Muscle layer of duodenum (tissue), 2 donors: ENCODE measurements around the gene TMEM200A.
"Not testable (repeated sequence)": the region's sequence is repeated elsewhere in the genome, so short reads cannot be mapped to it uniquely, and the experiment has no call there.

ENCODE experiments used
- H3K27ac ChIP-seq: one replicate; pipeline ENCODE4 v1.7.0; 2013; ENCODE audit warnings: mild to moderate bottlenecking, low read length
- H3K27me3 ChIP-seq: one replicate; pipeline ENCODE4 v1.7.0; 2013; ENCODE audit warnings: low read depth, mild to moderate bottlenecking, control low read depth, low read length
- H3K36me3 ChIP-seq, 2 donors: one replicate each; pipeline ENCODE4 v1.7.0; 2013; ENCODE audit warnings: low read length in 2 of 2, control low read depth in 1 of 2, mild to moderate bottlenecking in 1 of 2; ENCODE audit not compliant: insufficient read depth in 2 of 2, control insufficient read depth in 1 of 2
- H3K4me1 ChIP-seq, 2 donors: one replicate each; pipeline ENCODE4 v1.7.0; 2013; ENCODE audit warnings: low read length in 2 of 2, mild to moderate bottlenecking in 2 of 2, control low read depth in 1 of 2, moderate library complexity in 1 of 2; ENCODE audit not compliant: insufficient read depth in 2 of 2, control insufficient read depth in 1 of 2
- H3K4me3 ChIP-seq, 2 donors: one replicate each; pipeline ENCODE4 v1.7.0; 2013; ENCODE audit warnings: low read length in 2 of 2, low read depth in 1 of 2, mild to moderate bottlenecking in 1 of 2
- H3K9me3 ChIP-seq, 2 donors: one replicate each; pipeline ENCODE4 v1.7.0; 2013; ENCODE audit warnings: low read length in 2 of 2, control low read depth in 1 of 2, mild to moderate bottlenecking in 1 of 2; ENCODE audit not compliant: control insufficient read depth in 1 of 2
- donor health status: healthy.

The TMEM200A gene

DNA sequence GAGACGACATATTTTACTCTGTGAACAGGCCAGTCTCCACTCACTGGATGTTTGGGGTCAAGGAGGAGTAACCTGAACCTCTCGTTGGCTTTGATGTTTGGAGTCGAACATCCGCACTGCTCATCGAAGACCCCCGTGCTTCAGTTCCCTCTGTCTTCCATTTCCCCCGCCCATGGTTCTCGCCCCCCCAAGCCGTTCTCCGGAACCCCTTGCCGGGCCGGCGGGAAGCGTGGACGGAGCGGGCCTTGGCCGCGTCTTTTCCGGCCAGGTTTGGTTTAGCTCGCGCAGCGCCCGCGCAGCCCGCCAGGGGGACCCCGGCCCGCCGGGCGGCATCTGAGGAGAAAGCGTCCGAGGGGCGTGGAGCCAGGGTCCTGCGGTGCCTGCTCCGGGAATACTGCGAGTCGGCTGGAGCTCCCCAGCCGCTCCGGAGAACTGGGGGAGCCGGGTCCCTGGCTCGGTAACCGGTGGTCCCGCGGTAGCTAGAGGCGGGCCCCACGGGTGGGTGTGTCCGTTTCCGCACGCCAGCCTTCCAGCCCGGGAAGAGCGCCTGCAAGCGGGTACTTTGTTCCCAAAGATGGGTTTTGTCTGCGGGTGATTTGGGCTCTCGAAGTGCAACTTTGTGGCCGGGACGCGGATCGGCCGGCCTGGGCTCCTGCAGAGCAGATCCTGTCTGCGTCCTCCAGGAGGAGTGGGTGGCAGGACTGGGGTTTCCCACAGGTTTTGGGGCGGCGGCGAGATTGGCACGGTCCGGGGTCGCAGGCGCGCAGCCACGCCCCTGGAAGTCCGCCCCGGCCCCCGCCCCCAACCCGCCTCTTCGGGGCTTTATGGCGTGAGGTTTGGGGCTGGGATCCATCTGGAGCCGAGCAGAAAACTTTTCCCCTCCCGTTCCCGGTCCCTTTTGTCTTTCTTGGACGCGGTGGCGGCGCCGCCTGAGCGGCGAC is at the start of gene TMEM200A:
TSS of gene TMEM200A (plus strand) at position 852 of the 941 bp plus-strand sequence. CDS start 74,406 bp downstream, outside the sequence.
- no peaks in the 10 kb centered on the region for H3K9me3 ChIP-seq
- H3K4me3 ChIP-seq, result peak within 1 kb of the TSS; percentile 53 to 82
- peaks cover 7% of the 10 kb centered on the region for H3K27me3 ChIP-seq
- no peaks in the 10 kb centered on the region for H3K36me3 ChIP-seq
- no peak within 1 kb of the TSS for H3K27ac ChIP-seq
- peaks cover 0 to 18% of the 10 kb centered on the region in 2 donors for H3K4me1 ChIP-seq

DNA sequence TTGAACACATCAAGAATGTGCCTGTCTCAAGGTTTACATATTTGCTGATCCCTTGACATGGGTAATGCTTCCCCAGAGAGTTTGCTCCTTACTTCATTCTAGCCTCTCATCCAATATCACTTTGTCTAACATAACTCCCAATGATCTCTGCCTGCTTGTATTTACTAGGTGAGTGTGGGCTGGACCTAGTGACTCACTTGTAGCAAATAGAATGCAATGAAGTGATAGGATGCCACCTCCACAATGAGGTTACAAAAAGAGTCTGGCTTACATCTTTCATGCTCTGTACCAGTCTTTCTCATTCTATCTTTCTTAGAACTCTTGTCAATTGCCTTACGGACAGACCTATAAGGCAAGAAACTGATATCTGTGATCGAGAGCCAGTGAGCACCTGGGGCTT is 44.9 kb upstream of the TMEM200A start:
- Histone ChIP-seq H3K9me3 (no peaks in the 10 kb centered on the region), H3K4me3 (no peak overlapping the region), H3K36me3 (no peaks in the 10 kb centered on the region), H3K27ac (no peak overlapping the region), H3K4me1 (no peaks in the 10 kb centered on the region), H3K27me3 (no peaks in the 10 kb centered on the region)

DNA sequence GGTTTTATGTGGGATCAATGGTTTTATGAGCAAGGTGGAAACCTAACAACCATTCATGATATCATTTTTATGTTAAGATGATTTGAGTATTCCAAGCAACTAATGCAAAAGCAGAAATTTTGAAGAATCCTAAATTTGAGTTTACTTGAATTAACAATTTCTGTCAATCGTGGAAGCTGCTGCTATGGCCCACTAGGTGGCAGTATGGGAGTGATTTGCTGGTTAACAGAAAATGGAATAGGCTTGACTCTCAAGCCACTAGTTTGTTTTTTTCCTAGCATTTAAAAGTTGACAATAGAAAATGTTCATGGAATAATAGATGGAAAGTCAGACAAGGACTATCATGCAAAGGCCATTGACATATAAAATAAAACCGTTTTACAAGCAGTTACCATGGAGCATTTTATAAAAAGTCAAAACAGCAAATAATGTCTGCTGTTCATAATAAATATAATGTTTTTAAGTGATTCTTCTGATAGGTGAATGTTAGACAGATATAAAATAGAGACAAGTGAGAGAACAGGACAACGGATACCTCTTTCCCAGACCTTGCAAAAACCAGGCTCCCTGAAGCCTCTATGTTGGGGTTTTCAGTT is 43.0 kb upstream of the TMEM200A start:
- Histone ChIP-seq H3K36me3 (no peaks in the 10 kb centered on the region), H3K27me3 (no peaks in the 10 kb centered on the region), H3K4me3 (no peak overlapping the region), H3K27ac (no peak overlapping the region), H3K9me3 (no peaks in the 10 kb centered on the region), H3K4me1 (no peaks in the 10 kb centered on the region)

DNA sequence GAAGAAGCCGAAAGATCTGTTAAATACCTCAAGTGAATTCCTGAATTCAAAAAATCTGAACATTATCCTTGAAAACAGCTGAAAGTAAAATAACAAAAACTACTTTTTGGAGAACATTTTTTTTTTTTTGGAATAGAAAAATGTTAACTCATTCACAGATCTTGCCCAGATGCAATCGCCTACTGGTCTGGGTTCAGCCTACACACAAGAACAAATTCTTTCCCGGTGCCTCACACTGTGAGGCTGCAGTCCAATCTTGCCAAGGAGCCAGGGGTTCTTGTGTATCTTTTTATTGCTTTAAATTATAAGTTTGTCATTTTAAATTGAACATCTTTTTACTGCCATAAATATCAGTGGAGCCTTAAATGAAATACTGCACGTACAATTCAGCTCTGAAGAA is 41.2 kb upstream of the TMEM200A start:
- Histone ChIP-seq H3K27me3 (no peaks in the 10 kb centered on the region), H3K4me3 (no peak overlapping the region), H3K4me1 (no peaks in the 10 kb centered on the region), H3K27ac (no peak overlapping the region), H3K36me3 (no peaks in the 10 kb centered on the region), H3K9me3 (no peaks in the 10 kb centered on the region)

GRCh38 chr6:130326496-130326895 is 39.3 kb upstream of the TMEM200A start:
- Histone ChIP-seq H3K4me1 (no peaks in the 10 kb centered on the region), H3K27me3 (no peaks in the 10 kb centered on the region), H3K36me3 (no peaks in the 10 kb centered on the region), H3K4me3 (no peak overlapping the region), H3K27ac (no peak overlapping the region), H3K9me3 (no peaks in the 10 kb centered on the region)

DNA sequence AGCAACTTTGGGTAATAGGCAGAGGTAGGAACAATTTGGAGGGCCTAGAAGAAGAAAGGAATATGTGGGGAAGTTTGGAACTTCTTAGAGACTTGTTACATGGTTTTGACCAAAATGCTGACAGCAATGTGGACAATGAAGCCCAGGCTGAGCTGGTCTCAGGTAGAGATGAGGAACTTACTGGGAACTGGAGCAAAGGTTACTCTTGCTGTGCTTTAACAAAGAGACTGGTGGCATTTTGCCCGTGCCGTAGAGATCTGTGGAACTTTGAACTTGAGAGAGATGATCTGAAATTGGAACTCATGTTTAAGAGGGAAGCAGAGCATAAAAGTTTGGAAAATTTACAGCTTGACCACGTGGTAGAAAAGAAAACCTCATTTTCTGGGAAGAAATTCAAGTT is 28.3 kb upstream of the TMEM200A start:
- no peaks in the 10 kb centered on the region for H3K4me1 ChIP-seq
- no peaks in the 10 kb centered on the region for H3K36me3 ChIP-seq
- H3K27me3 ChIP-seq, result no peaks in the 10 kb centered on the region
- H3K27ac ChIP-seq, result no peak overlapping the region
- H3K9me3 ChIP-seq, result no peaks in the 10 kb centered on the region
- H3K4me3 ChIP-seq, result no peak overlapping the region

DNA sequence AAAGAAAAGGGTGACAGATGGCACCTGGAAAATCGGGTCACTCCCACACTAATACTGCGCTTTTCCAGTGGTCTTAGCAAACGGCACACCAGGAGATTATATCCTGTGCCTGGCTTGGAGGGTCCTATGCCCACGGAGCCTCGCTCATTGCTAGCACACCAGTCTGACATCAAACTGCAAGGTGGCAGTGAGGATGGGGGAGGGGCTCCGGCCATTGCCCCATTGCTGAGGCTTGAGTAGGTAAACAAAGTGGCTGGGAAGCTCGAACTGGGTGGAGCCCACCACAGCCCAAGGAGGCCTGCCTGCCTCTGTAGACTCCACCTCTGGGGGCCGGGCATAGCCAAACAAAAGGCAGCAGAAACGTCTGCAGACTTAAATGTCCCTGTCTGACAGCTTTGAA is 19.5 kb upstream of the TMEM200A start:
- H3K4me3 ChIP-seq, H3K36me3 ChIP-seq, H3K4me1 ChIP-seq, H3K27me3 ChIP-seq, H3K9me3 ChIP-seq, H3K27ac ChIP-seq: not testable (repeated sequence)

DNA sequence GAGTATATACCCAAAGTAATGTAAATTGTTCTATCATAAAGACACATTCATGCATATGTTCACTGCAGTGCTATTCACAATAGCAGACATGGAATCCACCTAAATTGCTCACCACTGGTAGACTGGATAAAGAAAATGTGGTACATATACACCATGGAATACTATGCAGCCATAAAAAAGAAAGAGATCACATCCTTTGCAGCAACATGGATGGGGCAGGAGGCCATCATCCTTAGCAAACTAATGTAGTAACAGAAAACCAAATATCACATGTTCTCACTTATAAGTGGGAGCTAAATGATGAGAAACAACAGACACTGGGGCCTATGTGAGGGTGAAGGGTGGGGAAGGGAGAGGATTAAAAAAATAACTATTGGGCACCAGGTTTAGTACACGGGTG is 11.5 kb upstream of the TMEM200A start:
- no peaks in the 10 kb centered on the region for H3K27me3 ChIP-seq
- no peaks in the 10 kb centered on the region for H3K36me3 ChIP-seq
- H3K9me3 ChIP-seq, result peaks cover 0 to 2% of the 10 kb centered on the region in 2 donors
- no peak overlapping the region for H3K27ac ChIP-seq
- no peaks in the 10 kb centered on the region for H3K4me1 ChIP-seq
- H3K4me3 ChIP-seq, result no peak overlapping the region

DNA sequence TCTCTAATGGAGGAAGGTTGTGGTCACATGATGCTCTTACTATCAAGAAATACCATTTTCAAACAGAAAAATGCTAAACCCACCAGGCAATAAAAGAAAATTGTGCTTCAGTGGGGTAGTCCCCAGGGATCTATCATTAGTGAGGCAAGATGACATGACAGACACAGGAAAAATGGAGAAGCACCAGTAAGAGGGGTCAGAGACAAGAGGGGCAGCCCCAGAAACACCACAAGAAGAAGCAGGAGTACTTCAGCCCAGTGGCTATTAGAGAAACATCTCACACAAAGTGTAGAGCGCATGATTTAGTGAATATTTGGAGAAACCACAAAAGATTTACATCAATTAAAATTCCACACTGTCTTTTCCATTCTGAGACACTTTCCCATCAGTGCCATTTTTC is 10.2 kb upstream of the TMEM200A start:
- H3K27me3 ChIP-seq, result no peaks in the 10 kb centered on the region
- no peak overlapping the region for H3K4me3 ChIP-seq

GRCh38 chr6:130357436-130357835 is 8.4 kb upstream of the TMEM200A start:
- Histone ChIP-seq H3K36me3 (no peaks in the 10 kb centered on the region), H3K27ac (no peak overlapping the region), H3K9me3 (peaks cover 0 to 2% of the 10 kb centered on the region in 2 donors), H3K4me1 (no peaks in the 10 kb centered on the region), H3K4me3 (no peak overlapping the region), H3K27me3 (no peaks in the 10 kb centered on the region)

More for the DNA sequence above, 10.2 kb upstream of the TMEM200A start:
- Histone ChIP-seq H3K36me3 (no peaks in the 10 kb centered on the region), H3K9me3 (peaks cover 0 to 2% of the 10 kb centered on the region in 2 donors), H3K27ac (no peak overlapping the region), H3K4me1 (no peaks in the 10 kb centered on the region)

- Histone ChIP-seq H3K4me1 (no peaks in the 10 kb centered on the region), H3K27ac (no peak overlapping the region), H3K36me3 (no peaks in the 10 kb centered on the region), H3K9me3 (no peaks in the 10 kb centered on the region), H3K4me3 (no peak overlapping the region), H3K27me3 (no peaks in the 10 kb centered on the region)
Measured at GRCh38 chr6:130359736-130360135, 6.1 kb upstream of the TMEM200A start.
